ENCODE data around the gene EVX1. TPM values are rescaled to one million over a fixed set of nuclear protein-coding genes. Genes with fewer than 3 reads are reported as not detected.

The EVX1 gene
- total RNA-seq, 1 donor: not detected

GRCh38 chr7:27202018-27202861 is 40.4 kb upstream of the EVX1 start:
- H3K9me3 ChIP-seq (ENCODE audit: low read depth, low read length): no peaks in the 10 kb centered on the region
- H3K4me1 ChIP-seq (ENCODE audit: insufficient read depth, low read length): peaks cover 44% of the 10 kb centered on the region
- H3K27me3 ChIP-seq (ENCODE audit: insufficient read depth, low read length): peaks cover 92% of the 10 kb centered on the region
- H3K4me3 ChIP-seq (ENCODE audit: low read length): no peak overlapping the region

GRCh38 chr7:27202862-27203134 is 39.8 kb upstream of the EVX1 start:
- no peak overlapping the region for H3K4me3 ChIP-seq (ENCODE audit: low read length)
- peaks cover 92% of the 10 kb centered on the region for H3K27me3 ChIP-seq (ENCODE audit: insufficient read depth, low read length)
- H3K9me3 ChIP-seq (ENCODE audit: low read depth, low read length): no peaks in the 10 kb centered on the region
- peaks cover 44% of the 10 kb centered on the region for H3K4me1 ChIP-seq (ENCODE audit: insufficient read depth, low read length)

GRCh38 chr7:27203365-27203953 is 39.1 kb upstream of the EVX1 start:
- Histone ChIP-seq H3K4me1 (ENCODE audit: insufficient read depth, low read length) (peaks cover 44% of the 10 kb centered on the region), H3K27me3 (ENCODE audit: insufficient read depth, low read length) (peaks cover 92% of the 10 kb centered on the region), H3K4me3 (ENCODE audit: low read length) (no peak overlapping the region), H3K9me3 (ENCODE audit: low read depth, low read length) (no peaks in the 10 kb centered on the region)

DNA sequence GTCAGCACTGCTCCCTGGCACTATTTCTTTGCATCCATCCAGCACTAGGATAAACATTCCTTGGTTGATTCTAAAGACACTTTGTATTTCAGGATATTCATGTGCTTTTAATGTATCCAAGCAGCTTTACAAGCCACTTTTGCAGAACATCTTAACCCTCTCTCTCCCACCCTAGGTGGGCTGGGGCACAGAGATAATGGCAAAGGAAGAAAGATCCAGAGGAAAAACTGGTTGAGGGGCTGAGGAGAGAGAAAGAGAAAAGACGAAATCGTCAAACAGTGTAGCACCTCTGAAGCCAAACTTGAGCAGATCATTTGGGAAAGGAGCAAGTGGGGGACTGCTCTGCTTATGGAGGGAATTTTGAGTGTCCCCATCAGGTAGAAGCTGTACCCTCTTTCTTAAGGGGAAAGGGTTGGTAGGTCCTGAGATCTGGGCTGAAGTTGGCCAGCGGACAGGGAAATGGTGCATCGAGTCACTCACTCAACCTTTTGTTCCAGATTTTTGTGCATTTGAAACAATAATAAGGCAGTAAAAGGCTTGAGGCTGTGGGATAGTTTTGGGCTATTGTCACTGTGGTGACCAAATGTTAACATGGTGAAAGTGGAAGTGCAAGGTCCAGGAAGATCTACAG is 38.5 kb upstream of the EVX1 start:
- Histone ChIP-seq H3K4me3 (ENCODE audit: low read length) (no peak overlapping the region), H3K4me1 (ENCODE audit: insufficient read depth, low read length) (peaks cover 40% of the 10 kb centered on the region), H3K27me3 (ENCODE audit: insufficient read depth, low read length) (peaks cover 92% of the 10 kb centered on the region), H3K9me3 (ENCODE audit: low read depth, low read length) (no peaks in the 10 kb centered on the region)

GRCh38 chr7:27204851-27205322 is 37.7 kb upstream of the EVX1 start:
- Histone ChIP-seq H3K9me3 (ENCODE audit: low read depth, low read length) (no peaks in the 10 kb centered on the region), H3K4me3 (ENCODE audit: low read length) (no peak overlapping the region), H3K4me1 (ENCODE audit: insufficient read depth, low read length) (peaks cover 37% of the 10 kb centered on the region), H3K27me3 (ENCODE audit: insufficient read depth, low read length) (peaks cover 97% of the 10 kb centered on the region)

DNA sequence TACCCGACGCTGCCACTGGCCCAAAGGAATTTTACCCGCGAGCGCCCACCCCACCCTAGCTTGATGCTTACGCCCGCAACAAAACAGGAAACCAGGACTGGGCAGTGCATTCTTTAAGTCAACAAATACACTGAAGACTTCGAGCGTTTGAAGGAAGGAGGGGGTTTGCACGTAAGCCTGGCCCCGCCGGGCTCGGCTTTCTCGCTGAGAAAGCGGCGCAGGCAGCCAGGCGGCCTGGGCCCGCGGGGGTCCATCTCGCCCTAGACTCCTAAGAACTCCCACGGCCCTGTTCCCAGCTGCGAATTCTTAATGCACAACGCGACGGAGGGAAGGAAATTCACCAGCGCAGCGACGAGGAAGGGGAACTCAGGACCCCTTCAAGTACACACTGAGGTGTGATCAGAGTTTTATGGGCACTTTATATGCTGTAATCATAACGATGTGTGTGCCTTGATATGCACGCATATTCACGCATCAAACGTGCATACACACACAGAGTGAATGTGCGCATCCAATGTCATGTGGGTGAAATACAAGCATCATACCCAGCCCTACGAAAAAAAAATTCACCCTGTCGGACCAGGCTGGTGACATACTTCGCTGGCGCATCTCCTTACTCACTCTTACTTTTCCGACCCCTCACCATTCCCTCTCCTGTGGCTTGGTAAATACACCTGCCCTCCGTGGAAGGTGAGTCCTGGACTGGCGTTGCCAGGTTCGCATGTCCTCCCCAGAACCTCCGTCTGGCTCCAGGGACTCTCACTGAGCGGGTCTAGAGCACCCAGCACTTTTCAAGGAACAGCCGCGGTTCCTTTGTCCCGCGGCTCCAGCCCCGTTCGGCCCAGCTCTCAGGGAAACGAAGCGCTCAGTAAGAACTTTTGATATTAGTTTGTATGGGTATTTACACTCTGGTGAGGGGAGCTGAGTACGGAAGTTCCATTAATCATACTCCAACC is 37.0 kb upstream of the EVX1 start:
- Histone ChIP-seq H3K4me3 (ENCODE audit: low read length) (no peak overlapping the region), H3K9me3 (ENCODE audit: low read depth, low read length) (no peaks in the 10 kb centered on the region), H3K27me3 (ENCODE audit: insufficient read depth, low read length) (peaks cover 99% of the 10 kb centered on the region), H3K4me1 (ENCODE audit: insufficient read depth, low read length) (peaks cover 38% of the 10 kb centered on the region)

DNA sequence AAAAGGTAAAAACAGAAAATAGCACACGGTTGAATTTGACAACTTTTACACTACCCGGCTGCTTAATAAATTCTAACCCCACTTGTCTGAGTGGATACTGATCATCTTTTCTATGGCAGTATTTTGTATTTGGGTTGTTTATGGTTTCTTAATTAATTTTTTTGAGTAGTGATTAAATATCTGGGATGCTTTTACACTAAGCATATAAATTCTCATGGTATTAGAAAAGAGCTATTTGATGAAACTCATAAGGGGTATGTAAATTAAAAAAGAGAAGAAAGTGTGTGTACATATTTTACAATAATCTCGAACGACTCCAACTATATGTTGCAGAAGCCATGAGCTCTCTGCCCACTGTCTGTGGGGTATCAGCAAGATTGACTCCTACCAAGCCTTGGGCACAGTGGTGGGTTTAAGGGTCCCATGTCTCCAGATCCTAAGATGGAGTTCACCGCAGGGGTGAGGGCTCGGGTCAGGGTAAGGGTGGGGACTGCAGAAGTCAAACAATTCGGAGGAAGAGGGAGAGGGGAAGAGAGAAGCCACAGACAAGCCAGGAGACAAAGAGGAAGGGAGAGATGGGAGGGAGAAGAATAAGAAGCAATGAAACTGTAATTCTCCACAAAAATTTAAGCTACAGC is 35.1 kb upstream of the EVX1 start:
- Histone ChIP-seq H3K27me3 (ENCODE audit: insufficient read depth, low read length) (peaks cover 99% of the 10 kb centered on the region), H3K4me1 (ENCODE audit: insufficient read depth, low read length) (peaks cover 22% of the 10 kb centered on the region), H3K9me3 (ENCODE audit: low read depth, low read length) (no peaks in the 10 kb centered on the region), H3K4me3 (ENCODE audit: low read length) (no peak overlapping the region)

DNA sequence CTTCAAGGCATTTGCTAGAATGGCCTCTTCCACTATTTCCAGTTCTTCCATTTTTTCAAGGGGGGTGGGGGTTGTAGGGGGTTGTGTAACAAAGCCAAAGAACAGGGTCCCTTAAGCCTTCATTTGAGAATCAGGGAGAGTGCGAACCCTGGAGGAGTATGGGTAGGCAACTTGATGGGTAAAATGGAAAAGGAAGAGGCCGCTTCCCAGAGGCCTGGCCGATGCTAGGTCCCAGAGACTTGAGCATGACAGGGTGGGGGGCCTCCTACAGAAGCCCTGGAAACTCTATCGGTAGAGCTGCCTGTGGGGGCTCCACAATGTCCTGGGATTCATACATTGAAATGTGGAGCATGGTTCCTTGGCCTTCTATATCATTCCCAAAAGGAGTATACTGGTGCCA is 33.6 kb upstream of the EVX1 start:
- H3K27me3 ChIP-seq (ENCODE audit: insufficient read depth, low read length): peaks cover 99% of the 10 kb centered on the region
- peaks cover 21% of the 10 kb centered on the region for H3K4me1 ChIP-seq (ENCODE audit: insufficient read depth, low read length)
- H3K4me3 ChIP-seq (ENCODE audit: low read length): no peak overlapping the region
- no peaks in the 10 kb centered on the region for H3K9me3 ChIP-seq (ENCODE audit: low read depth, low read length)

GRCh38 chr7:27209933-27210440 is 32.6 kb upstream of the EVX1 start:
- Histone ChIP-seq H3K9me3 (ENCODE audit: low read depth, low read length) (no peaks in the 10 kb centered on the region), H3K4me3 (ENCODE audit: low read length) (no peak overlapping the region), H3K27me3 (ENCODE audit: insufficient read depth, low read length) (peaks cover 99% of the 10 kb centered on the region), H3K4me1 (ENCODE audit: insufficient read depth, low read length) (peaks cover 13% of the 10 kb centered on the region)

GRCh38 chr7:27210441-27211083 is 32.0 kb upstream of the EVX1 start:
- H3K9me3 ChIP-seq (ENCODE audit: low read depth, low read length): no peaks in the 10 kb centered on the region
- no peak overlapping the region for H3K4me3 ChIP-seq (ENCODE audit: low read length)
- H3K4me1 ChIP-seq (ENCODE audit: insufficient read depth, low read length): peaks cover 8% of the 10 kb centered on the region
- peaks cover 99% of the 10 kb centered on the region for H3K27me3 ChIP-seq (ENCODE audit: insufficient read depth, low read length)

DNA sequence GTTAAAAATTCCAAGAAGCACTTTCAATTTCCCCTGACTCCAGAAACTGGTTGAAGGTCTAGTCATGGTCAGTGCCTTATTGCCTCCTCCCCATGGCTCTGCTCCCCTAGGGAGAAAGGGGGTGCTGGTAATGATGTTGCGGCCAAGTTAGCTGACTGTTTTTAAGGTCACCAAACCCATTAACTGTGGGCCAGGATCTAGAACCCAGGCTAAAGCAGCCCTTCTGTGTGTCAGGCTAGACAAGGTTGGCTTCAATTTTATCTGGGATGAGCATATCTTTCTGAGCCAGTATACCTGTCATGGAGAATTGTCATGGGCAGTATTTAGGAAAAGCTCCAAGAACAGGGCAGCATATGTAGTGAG is 31.5 kb upstream of the EVX1 start:
- no peaks in the 10 kb centered on the region for H3K9me3 ChIP-seq (ENCODE audit: low read depth, low read length)
- peaks cover 8% of the 10 kb centered on the region for H3K4me1 ChIP-seq (ENCODE audit: insufficient read depth, low read length)
- H3K27me3 ChIP-seq (ENCODE audit: insufficient read depth, low read length): peaks cover 98% of the 10 kb centered on the region
- H3K4me3 ChIP-seq (ENCODE audit: low read length): no peak overlapping the region

DNA sequence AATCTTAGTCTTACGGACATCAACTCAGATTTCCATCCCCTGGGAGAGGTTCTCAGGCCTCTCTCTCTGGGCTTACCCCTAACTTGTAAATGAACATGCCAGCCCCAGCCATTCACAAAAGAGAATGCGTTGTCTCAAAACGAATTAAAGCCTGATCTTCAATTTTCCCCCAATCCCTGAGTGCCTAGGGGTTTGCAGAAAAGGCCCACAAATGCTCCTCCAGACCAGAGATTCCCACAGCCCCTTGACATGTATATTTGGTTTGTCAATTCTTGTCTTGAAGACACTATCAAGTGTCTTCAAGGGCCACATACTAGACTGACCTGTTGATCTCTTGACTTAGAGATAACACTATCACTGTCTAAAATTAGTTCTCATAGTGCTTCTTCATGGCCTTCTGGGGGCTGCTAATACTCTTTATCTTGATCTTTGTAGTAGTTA is 30.8 kb upstream of the EVX1 start:
- Histone ChIP-seq H3K27me3 (ENCODE audit: insufficient read depth, low read length) (peaks cover 95% of the 10 kb centered on the region), H3K4me3 (ENCODE audit: low read length) (no peak overlapping the region), H3K9me3 (ENCODE audit: low read depth, low read length) (no peaks in the 10 kb centered on the region), H3K4me1 (ENCODE audit: insufficient read depth, low read length) (peaks cover 8% of the 10 kb centered on the region)

- Histone ChIP-seq H3K27me3 (ENCODE audit: insufficient read depth, low read length) (peaks cover 93% of the 10 kb centered on the region), H3K4me3 (ENCODE audit: low read length) (no peak overlapping the region)
Observed at GRCh38 chr7:27212497-27213432, 29.8 kb upstream of the EVX1 start.

More at GRCh38 chr7:27212497-27213432, 29.8 kb upstream of the EVX1 start:
- H3K4me1 ChIP-seq (ENCODE audit: insufficient read depth, low read length): peaks cover 8% of the 10 kb centered on the region
- no peaks in the 10 kb centered on the region for H3K9me3 ChIP-seq (ENCODE audit: low read depth, low read length)

Measured in mononuclear cell (primary cell).